ENCODE data around the gene TRIM45. TPM values are rescaled to one million over a fixed set of nuclear protein-coding genes. Genes with fewer than 3 reads are reported as not detected.
A peak's percentile ranks its signal among the peaks of the same experiment; 100 is the strongest.
"Not testable (repeated sequence)": the region's sequence is repeated elsewhere in the genome, so short reads cannot be mapped to it uniquely, and the experiment has no call there.

The TRIM45 gene
- total RNA-seq, 2 donors from 2014 or later, result 4.8 to 10.9 TPM

GRCh38 chr1:117120774-117121588 lies 568 bp downstream of the TRIM45 start:
- no peaks in the 10 kb centered on the region for H3K36me3 ChIP-seq
- H3K9me3 ChIP-seq, result no peaks in the 10 kb centered on the region
- peak overlapping the region; percentile 54 to 75 for H3K4me3 ChIP-seq
- H3K27ac ChIP-seq, result peak overlapping the region; percentile 94
- DNase-seq (ENCODE audit: low spot score), result no peak
- no peaks in the 10 kb centered on the region for H3K27me3 ChIP-seq
- no peak for TF ChIP-seq CTCF (IDR thresholded peaks at IDR 0.05)
- peaks cover 0 to 25% of the 10 kb centered on the region in 2 donors for H3K4me1 ChIP-seq

- H3K4me1 ChIP-seq, result peaks cover 0 to 25% of the 10 kb centered on the region in 2 donors
- DNase-seq (ENCODE audit: low spot score); H3K27me3 ChIP-seq; H3K4me3 ChIP-seq; H3K9me3 ChIP-seq: not testable (repeated sequence)
- peak overlapping the region; percentile 94 for H3K27ac ChIP-seq
- peaks cover 12% of the 10 kb centered on the region for H3K36me3 ChIP-seq
Observed at GRCh38 chr1:117119144-117119543, 2.4 kb downstream of the TRIM45 start.

GRCh38 chr1:117118137-117118536 lies 3.4 kb downstream of the TRIM45 start:
- H3K9me3 ChIP-seq, result no peaks in the 10 kb centered on the region
- peaks cover 0 to 25% of the 10 kb centered on the region in 2 donors for H3K4me1 ChIP-seq
- no peak for TF ChIP-seq CTCF (IDR thresholded peaks at IDR 0.05)
- no peaks in the 10 kb centered on the region for H3K27me3 ChIP-seq
- no peak overlapping the region for H3K4me3 ChIP-seq
- no peak overlapping the region for H3K27ac ChIP-seq
- peaks cover 22% of the 10 kb centered on the region for H3K36me3 ChIP-seq
- DNase-seq (ENCODE audit: low spot score), result no peak

GRCh38 chr1:117117697-117118096 lies 3.9 kb downstream of the TRIM45 start:
- Histone ChIP-seq H3K27me3 (no peaks in the 10 kb centered on the region), H3K36me3 (peaks cover 25% of the 10 kb centered on the region), H3K4me3 (no peak overlapping the region), H3K9me3 (no peaks in the 10 kb centered on the region), H3K4me1 (peaks cover 0 to 25% of the 10 kb centered on the region in 2 donors), H3K27ac (peak overlapping the region in 1 of 2 donors; percentile 29)
- DNase-seq (ENCODE audit: low spot score), result no peak
- no peak for TF ChIP-seq CTCF (IDR thresholded peaks at IDR 0.05)

GRCh38 chr1:117116784-117117130 lies 4.8 kb downstream of the TRIM45 start:
- H3K9me3 ChIP-seq, result no peaks in the 10 kb centered on the region
- no peak overlapping the region for H3K27ac ChIP-seq
- H3K27me3 ChIP-seq, result no peaks in the 10 kb centered on the region
- peaks cover 33% of the 10 kb centered on the region for H3K36me3 ChIP-seq
- H3K4me3 ChIP-seq, result no peak overlapping the region
- DNase-seq (ENCODE audit: low spot score), result no peak
- H3K4me1 ChIP-seq, result peaks cover 0 to 19% of the 10 kb centered on the region in 2 donors
- no peak for TF ChIP-seq CTCF (IDR thresholded peaks at IDR 0.05)

- Histone ChIP-seq H3K4me3 (no peak overlapping the region), H3K9me3 (no peaks in the 10 kb centered on the region), H3K27me3 (no peaks in the 10 kb centered on the region), H3K4me1 (peaks cover 0 to 19% of the 10 kb centered on the region in 2 donors), H3K27ac (no peak overlapping the region), H3K36me3 (peaks cover 33% of the 10 kb centered on the region)
- no peak for DNase-seq (ENCODE audit: low spot score)
- no peak for TF ChIP-seq CTCF (IDR thresholded peaks at IDR 0.05)
Observed at GRCh38 chr1:117116090-117116783, 5.3 kb downstream of the TRIM45 start.
